Right lobe of liver (tissue), 4 donors: ENCODE data around the gene GNRH2.

ENCODE experiments used
- CTCF ChIP-seq, 4 donors: fragments of 200-600 bp in 3 of 4; fragments of 450-650 bp in 1 of 4; IDR thresholded peaks; one replicate each; pipeline versions ENCODE4 v1.5.1 to v1.8.0; 2016 to 2022; ENCODE audit warnings: antibody characterized with exemption in 4 of 4, mild to moderate bottlenecking in 2 of 4
- POLR2A ChIP-seq: fragments of 450-650 bp; IDR thresholded peaks from one replicate; pipeline ENCODE4 v1.6.1; 2017; ENCODE audit warnings: antibody characterized with exemption, mild to moderate bottlenecking
- donor health status: DM: no; HTN: no; CAD: no.
- donor health status: DM: no; HTN: no; CAD: no.
- donor health status: DM: no; HTN: yes; CAD: no.

- TF ChIP-seq CTCF (IDR thresholded peaks at IDR 0.05): no peak
- TF ChIP-seq POLR2A: no peak
These were observed 41.0 kb downstream of the GNRH2 start, which contains the start of gene AVP for GRCh38 chr20:3084283-3084985.
